GM23338 (cell line): Measurements from ENCODE around the gene NSF. TPM values are rescaled to one million over a fixed set of nuclear protein-coding genes. Genes with fewer than 3 reads are reported as not detected.

Experiments used
- CREB1 ChIP-seq: fragments of 250-450 bp; sonication (Bioruptor Pico); IDR thresholded peaks from 2 replicates; pipeline ENCODE4 v1.5.0; 2020; ENCODE audit warnings: low read depth, mild to moderate bottlenecking, moderate library complexity
- EZH2phosphoT487 ChIP-seq: fragments of 200-600 bp; sonication (generic); IDR thresholded peaks from one replicate; pipeline ENCODE4 v1.8.1; 2018; ENCODE audit warnings: antibody characterized with exemption; ENCODE audit not compliant: unreplicated experiment
- POLR2AphosphoS5 ChIP-seq: IDR thresholded peaks from 2 replicates; pipeline ENCODE4 v1.6.1; 2016; ENCODE audit warnings: antibody characterized with exemption, low read depth
- ZNF462 ChIP-seq: fragments of 250-450 bp; sonication (Bioruptor Pico); IDR thresholded peaks from 2 replicates; pipeline ENCODE4 v1.5.0; 2020; ENCODE audit warnings: mild to moderate bottlenecking, moderate library complexity
- polyA plus RNA-seq: library from polyadenylated mRNA; unstranded; fragments of >200 nt; fragmentation: Nextera tagmentation; extraction: Ambion mirVana; gene quantifications from 2 replicates; pipeline ENCODE4 v1.2.1, GENCODE V29; 2016
- total RNA-seq: library from RNA; depleted of rRNA; stranded (reverse); fragments of >200 nt; shearing (Covaris generic); gene quantifications from 2 replicates; pipeline ENCODE4 v1.2.3, GENCODE V29; 2014
- TF ChIP-seq, protein P1 (sequence below): IDR thresholded peaks from one replicate; pipeline ENCODE4 v1.6.1; 2018; ENCODE audit warnings: antibody characterized with exemption; ENCODE audit not compliant: unreplicated experiment

NSF gene
- total and polyA plus RNA-seq, 2 experiments from 2014 or later = 12.5 to 26.5 TPM

GRCh38 chr17:46780003-46780373 lies 189.5 kb downstream of the NSF start (continued):
- TF ChIP-seq ZNF462 (CRISPR knock-in tag) (no peak), EZH2phosphoT487 (no peak), CREB1 (no peak), POLR2AphosphoS5 (no peak)
- TF ChIP-seq, protein P1, sequence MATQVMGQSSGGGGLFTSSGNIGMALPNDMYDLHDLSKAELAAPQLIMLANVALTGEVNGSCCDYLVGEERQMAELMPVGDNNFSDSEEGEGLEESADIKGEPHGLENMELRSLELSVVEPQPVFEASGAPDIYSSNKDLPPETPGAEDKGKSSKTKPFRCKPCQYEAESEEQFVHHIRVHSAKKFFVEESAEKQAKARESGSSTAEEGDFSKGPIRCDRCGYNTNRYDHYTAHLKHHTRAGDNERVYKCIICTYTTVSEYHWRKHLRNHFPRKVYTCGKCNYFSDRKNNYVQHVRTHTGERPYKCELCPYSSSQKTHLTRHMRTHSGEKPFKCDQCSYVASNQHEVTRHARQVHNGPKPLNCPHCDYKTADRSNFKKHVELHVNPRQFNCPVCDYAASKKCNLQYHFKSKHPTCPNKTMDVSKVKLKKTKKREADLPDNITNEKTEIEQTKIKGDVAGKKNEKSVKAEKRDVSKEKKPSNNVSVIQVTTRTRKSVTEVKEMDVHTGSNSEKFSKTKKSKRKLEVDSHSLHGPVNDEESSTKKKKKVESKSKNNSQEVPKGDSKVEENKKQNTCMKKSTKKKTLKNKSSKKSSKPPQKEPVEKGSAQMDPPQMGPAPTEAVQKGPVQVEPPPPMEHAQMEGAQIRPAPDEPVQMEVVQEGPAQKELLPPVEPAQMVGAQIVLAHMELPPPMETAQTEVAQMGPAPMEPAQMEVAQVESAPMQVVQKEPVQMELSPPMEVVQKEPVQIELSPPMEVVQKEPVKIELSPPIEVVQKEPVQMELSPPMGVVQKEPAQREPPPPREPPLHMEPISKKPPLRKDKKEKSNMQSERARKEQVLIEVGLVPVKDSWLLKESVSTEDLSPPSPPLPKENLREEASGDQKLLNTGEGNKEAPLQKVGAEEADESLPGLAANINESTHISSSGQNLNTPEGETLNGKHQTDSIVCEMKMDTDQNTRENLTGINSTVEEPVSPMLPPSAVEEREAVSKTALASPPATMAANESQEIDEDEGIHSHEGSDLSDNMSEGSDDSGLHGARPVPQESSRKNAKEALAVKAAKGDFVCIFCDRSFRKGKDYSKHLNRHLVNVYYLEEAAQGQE = no peak
